SW 1271 (cell line): Measurements from ENCODE around the gene NME5.
"Not testable (repeated sequence)": the region's sequence is repeated elsewhere in the genome, so short reads cannot be mapped to it uniquely, and the experiment has no call there.

Source experiments
- DNase-seq, 2 experiments: peaks; one replicate each; lab custom pipeline; 2025; lab: John Stamatoyannopoulos, UW

The NME5 gene, protein sequence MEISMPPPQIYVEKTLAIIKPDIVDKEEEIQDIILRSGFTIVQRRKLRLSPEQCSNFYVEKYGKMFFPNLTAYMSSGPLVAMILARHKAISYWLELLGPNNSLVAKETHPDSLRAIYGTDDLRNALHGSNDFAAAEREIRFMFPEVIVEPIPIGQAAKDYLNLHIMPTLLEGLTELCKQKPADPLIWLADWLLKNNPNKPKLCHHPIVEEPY

DNA sequence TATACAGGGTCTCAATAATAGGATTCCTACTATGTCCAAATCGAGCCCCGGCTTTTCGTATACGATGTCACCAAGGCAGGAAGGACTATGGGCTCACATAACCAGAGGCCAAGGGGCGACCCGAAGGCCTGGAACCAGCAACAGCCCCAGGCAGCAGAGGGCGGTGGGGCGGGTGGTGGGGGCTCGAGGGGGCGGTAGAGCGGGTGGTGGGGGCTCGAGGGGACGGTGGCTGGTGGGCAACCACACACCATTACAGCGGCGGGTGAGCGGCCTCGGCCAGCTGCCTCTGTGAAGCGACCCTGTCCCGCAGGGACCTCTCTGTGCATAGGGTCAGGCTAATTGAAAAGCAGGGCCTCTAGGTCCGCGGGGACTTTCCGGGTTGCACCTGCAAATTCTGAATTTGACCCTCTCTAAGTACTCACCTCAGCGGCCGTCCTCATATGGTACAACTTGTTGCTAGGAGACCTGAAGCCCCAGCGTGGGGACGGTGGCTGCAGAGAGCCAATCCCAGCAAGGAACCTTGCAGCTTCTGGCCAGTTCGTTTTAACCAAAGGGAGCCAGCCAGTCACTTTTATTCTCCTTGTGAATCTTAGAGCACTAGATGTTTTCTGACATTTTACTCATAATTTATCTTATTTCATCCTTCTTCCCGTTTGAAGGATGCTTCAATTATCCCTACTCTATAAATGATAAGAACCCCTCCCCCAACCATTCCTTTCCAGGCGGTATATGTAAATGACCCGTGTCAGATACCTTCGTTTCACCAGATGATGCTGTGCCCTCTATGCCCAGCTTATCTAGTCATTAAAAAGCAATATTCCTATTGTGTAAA is at the start of gene NME5:
Gene NME5 (minus strand): TSS at position 480 of the 832 bp plus-strand sequence. CDS start 648 bp downstream, outside the sequence.
- no peak for DNase-seq

DNA sequence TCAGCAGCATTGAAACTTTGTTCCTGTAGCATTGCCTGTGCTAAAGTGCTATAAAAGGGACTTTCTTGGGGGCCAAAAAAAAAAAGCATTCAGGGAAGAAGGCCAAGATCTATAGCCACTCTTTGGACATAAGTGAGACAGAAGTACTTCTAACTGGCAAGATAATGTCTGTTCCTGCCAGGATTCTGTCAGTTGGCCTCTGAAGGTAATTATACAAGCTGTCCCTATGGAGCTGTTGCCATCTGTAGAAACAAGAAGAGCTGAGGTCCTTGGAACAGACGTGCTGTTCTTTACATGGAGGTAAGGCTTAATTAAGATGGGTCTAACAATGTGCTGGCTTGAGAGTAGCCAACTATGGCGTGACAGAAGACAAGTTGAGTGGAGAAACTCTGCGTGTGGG is 49.4 kb upstream of the NME5 start:
- DNase-seq, result no peak

DNA sequence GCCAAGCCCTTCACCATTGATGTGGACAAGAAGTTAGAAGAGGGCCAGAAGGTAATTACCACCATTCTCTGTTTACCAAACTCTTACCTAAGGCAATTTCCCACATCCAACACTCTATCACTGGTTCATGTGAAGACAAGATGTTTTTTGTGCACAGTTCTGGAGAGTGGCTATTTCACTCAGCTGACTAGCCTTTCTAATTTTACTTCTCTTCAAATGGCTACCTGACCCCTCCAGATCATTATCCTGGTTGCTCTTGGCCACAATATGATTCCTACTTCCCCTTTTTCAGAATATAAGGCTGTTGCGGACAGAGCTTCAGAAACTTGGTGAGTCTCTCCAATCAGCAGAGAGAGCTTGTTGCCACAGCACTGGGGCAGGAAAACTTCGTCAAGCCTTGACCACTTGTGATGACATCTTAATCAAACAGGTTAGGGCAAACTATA is 46.8 kb upstream of the NME5 start:
- DNase-seq, result no peak

DNA sequence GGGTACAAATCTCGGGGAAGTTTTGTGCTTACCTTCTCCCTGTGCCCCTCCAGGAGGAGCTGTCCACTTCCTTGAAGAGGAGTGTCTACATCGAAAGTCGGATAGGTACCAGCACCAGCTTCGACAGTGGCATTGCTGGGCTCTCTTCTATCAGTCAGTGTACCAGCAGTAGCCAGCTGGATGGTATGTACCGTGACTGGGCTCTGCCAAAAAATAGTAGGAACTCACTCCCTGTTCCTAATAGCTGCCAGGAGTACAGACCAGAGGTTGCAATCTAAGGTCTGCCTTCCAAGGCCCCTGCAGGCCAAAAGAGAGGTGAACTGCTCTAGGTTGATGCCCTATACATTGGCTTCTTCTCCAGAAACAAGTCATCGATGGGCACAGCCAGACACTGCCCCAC is 43.6 kb upstream of the NME5 start:
- no peak for DNase-seq

DNA sequence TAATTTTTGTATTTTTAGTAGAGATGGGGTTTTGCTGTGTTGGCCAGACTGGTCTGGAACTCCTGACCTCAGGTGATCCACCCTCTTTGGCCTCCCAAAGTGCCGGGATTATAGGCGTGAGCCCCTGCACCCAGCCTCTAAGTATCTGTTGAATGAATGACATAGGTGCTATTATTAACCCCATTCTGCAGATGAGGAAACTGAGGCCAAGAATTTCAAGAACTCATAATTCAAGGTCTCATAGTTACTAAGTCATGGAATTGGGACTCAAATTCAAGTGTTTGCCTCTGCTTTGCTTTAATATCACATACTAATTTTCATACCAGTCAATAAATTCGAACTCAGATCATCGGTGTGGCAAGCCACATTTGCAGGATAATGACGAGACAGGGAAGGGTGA is 41.6 kb upstream of the NME5 start:
- no peak for DNase-seq

DNA sequence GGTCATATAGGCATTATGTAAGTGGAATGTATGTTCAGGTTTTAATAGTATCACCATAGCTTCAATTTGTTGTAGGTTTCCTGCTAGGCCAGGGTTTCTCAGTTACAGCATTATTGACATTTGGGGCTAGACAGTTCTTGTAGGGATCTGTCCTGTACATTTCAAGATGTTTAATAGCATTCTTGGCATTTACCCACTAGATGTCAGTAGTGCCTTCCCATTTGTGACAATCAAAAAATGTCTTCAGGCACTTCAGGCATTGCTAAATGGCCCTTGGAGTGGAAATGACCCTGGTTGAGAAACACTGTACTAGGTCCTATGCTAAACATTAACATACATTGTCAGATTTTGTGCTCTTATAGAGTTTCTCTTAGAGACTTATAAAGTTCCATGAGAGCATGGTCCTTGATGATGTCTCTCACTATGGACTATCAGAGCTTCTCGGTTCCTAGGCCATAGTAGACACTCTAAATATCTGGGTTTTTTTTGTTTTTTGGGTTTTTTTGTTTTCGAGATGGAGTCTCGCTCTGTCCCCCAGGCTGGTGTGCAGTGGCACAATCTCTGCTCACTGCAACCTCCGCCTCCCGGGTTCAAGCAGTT is 41.1 kb upstream of the NME5 start:
- DNase-seq, result peak; percentile 57 to 83

DNA sequence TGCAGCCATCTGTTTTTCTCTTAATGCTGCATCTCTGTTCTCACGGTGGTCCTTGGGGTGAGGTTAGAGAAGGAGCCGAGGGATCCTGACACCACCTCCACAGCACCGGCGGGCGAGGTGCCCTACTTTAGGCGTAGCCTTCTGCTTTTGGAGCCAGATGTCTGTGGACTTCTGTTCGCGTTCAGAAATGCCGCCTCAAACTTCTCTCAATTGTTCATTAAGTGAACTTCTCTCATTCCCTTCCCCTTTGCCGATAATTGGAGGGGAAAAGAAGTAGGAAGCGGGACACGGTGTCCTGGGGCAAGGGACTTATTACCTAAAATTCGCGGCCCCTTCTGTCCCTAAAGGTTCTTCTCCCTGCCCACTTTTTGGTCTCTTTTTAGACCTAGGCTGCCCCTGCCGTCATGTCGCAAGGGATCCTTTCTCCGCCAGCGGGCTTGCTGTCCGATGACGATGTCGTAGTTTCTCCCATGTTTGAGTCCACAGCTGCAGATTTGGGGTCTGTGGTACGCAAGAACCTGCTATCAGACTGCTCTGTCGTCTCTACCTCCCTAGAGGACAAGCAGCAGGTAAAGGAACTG is 40.1 kb upstream of the NME5 start:
- no peak for DNase-seq

DNA sequence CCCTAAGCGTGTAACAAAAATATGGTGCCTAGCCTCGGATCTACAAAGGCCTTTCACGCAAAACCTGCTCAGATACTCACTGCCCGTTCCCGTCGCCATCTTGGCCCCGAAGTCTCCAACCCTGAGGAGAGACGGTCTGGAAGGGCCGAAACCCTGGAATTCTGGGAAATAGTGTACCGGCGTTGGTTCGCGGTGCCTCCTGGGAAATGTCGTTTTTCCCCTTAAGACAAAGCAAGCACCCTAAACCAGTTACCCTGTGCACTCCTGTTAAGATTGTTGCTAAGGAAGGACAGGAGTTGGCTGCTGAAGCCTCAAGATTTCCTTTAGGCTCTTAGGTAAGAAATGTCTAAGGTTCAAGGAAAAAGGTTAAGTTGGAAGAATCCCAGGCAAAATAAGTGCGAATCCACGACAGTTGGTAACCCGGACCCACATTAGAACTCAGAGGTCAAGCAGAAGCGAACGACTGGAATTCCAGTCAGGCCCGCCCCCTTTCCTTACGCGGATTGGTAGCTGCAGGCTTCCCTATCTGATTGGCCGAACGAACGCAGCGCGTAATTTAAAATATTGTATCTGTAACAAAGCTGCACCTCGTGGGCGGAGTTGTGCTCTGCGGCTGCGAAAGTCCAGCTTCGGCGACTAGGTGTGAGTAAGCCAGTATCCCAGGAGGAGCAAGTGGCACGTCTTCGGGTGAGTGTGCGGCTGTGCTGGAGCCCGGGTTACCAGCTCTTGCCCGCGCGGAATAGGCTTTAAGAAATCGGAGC is 39.5 kb upstream of the NME5 start, which contains the start of the genes BRD8 and KIF20A:
Gene BRD8 (minus strand): TSS at position 115 of the 761 bp plus-strand sequence. CDS start 16 bp downstream, at position 99.
Gene KIF20A (plus strand): TSS at position 597 of the 761 bp plus-strand sequence. CDS start 569 bp downstream, outside the sequence.
- peak; percentile 93 to 100 for DNase-seq

DNA sequence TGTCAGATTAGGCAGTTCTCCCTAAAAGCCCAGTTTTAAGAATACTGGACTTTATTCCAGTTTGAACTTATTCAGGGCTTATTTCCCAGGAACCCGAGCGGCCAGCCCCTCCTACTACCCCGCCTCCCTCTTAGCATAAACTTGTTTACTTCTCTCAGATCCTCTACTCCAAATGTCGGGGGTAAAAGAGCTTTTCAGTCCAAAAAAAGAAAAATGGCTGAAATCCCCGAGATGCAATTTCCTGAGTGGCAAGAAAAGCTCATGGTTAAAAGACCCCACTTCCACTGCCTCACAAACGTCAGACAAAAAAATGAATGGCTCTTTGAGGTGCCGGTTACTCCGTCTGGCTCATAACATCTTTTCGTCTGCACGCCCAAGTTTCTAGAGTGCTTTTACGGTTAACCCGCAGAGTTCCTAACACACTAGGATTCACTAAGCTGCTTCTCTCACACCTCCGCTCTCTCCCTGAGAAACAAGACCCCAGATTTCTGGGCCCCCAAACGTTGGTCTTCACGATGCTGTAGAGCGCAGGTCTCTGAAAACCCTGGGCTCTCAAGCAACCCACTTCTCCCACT is 38.8 kb upstream of the NME5 start:
- DNase-seq, result peak; percentile 24 to 65

DNA sequence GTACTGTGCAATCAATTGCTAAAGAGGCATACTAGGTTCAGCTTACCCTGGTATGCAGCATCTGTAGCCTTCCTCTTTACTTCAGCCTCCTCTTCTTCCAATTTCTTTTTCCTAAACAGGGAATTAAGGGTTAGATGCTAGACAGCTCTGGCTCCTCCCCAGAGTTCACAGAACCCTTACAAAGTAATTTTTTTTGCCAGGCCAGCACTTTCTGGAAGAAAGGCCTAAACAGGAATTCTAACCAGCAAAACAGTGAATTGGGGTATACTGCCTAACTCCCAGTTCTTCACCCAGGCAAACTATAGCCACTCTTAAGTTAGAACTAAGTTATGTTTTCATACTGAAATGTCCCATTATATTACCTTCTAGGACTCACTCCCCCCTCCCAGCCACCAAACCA is 31.1 kb upstream of the NME5 start:
- no peak for DNase-seq

DNA sequence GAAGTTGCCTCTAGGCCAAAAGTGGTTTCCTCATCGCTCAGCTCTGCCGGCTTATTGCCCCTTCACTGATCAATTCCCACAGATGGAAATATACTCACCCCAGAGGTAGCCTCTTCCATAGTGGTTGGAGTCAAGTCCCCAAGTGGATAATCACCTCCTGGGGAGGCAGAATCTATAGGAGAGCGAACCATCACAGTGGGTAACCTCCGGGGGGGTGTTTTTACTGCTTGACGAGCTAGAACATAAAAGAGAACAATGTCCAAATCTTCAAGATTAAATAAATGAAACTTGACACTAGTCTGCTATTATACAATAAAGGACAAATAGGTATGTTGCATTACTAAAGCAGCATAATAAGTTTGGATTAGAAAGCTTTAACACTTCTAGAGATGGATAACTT is 29.9 kb upstream of the NME5 start:
- no peak for DNase-seq

DNA sequence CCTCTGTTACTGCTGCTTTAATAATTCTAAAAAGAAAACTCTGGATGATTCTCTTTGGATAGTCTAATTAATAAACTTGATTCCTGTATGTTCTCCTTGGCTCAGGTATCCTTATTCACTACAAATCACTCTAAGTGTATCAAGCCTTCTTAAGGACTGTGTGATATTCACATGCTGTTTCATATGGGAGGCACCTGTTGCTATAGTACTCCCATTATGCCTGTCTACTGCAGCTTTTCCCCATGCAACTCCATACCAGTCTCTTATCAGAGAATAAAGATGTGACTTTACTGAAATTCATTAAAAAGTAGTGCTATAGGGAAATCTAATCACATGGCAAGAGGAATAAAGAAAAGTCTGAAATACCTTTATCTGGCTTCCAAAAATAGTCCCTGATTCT is 24.5 kb upstream of the NME5 start:
- DNase-seq, result no peak

DNA sequence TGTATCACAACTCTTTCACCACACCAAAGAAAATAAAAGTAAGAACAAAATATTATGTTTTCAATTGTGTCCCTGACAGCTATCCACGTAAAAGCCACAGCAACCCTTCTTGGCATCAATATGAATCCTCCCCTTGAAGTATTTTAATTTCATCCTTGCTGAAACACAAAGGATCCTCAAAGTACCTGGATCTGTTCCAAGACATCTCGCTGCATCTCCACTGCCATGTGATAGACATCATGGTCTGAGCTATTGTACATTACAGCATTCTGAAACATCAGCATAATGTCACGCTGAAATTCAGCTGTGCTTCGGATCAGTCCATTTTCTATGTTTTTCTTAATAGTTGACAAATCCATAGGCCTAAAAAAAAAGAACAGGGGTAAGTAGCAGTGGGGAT is 21.5 kb upstream of the NME5 start:
- DNase-seq, result no peak

DNA sequence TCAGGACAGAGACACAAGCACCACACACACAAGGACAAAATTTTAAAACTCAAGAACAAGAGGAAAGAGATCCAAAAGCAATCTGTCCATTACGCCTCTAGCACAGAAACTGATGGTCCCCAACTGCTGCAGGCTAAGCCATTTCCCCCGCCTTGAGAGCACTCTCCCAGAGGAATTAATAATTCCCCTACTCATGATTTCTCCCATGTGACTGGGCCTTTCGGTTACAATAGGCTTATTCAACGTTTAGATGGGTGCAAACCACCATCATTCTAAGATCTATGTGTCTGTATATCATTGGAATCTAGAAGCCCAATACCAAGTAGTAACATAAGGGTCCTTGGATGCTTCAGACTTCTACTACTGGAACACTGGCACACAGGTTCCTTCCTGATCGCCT is 20.4 kb upstream of the NME5 start:
- DNase-seq, result no peak

DNA sequence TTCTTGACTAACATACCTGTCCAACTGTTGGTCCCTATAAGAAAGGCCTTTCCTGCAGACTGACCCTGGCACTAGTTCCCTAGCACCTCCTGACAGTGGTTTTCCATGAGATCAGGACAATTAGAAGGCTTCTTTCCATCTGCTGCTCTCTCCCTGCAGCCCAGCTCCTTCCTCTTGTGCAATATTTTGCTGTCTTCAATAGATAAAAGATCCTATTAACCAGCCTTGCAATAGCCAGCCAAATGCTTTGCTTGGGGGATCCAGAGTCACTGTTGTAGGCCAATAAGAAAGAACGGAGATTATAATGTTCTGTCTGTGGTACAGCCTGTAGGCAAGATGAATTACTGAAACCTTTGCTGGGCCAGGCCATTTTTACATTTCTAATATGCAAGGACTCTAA is 18.4 kb upstream of the NME5 start:
- DNase-seq, result no peak

DNA sequence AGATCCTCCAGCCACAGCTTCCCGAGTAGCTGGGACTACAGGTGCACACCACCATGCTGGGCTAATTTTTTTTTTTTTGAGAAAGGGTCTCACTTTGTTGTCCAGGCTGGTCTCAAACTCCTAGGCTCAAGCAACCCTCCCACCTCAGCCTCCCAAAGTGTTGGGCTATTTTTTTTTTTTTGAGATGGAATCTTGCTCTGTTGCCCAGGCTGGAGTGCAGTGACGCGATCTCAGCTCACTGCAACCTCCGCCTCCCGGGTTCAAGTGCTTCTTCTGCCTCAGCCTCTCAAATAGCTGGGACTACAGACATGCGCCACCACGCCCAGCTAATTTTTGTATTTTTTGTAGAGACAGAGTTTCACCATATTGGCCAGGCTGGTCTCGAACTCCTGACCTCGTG is 16.7 kb upstream of the NME5 start:
- DNase-seq, result not testable (repeated sequence)

DNA sequence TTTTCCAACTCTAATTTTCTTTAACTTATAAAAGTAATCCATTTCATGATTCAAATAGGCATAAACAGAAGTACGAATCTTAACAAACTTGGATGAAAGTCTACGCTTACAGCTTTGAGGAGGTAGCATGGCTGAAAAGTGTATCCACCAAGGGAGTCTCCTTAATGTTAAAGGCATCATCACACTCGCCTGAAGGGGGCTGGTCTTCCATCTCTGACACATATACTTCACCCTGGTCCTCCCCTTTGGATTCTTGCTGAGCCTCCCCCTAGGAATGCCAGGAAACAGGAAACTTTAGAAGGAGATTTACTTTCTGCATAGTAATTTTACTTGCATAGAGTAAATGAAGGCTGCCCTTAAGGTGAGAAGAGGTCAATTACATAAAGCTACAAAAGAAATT is 10.3 kb upstream of the NME5 start:
- DNase-seq, result peak; percentile 43 to 69

DNA sequence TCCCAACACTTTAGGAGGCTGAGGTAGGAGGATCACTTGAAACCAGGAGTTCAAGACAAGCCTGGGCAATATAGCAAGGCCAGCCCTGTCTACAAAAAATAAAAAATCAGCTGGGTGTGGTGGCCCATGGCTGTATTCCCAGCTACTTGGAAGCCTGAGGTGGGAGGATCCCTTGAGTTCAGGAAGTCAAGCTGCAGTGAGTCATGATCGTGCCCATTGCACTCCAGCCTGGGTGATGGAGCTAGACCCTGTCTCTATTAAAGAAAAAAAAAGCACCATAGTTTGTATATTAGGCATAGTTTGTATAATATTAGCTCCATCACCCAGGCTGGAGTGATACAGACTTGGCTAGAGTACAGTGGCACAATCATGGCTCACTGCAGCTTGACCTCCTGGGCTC is 9.6 kb upstream of the NME5 start:
- DNase-seq, result peak; percentile 55 to 83

DNA sequence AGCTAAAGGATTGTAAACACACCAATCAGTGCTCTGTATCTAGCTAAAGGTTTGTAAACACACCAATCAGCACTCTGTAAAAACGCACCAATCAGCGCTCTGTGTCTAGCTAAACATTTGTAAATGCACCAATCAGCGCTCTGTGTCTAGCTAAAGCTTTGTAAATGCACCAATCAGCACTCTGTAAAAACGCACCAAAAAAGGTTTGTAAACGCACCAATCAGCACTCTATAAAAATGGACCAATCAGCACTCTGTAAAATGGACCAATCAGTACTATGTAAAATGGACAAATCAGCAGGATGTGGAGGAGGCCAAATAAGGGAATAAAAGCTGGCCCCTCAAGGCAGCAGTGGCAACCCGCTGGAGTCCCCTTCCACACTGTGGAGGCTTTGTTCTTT is 4.3 kb upstream of the NME5 start:
- not testable (repeated sequence) for DNase-seq

DNA sequence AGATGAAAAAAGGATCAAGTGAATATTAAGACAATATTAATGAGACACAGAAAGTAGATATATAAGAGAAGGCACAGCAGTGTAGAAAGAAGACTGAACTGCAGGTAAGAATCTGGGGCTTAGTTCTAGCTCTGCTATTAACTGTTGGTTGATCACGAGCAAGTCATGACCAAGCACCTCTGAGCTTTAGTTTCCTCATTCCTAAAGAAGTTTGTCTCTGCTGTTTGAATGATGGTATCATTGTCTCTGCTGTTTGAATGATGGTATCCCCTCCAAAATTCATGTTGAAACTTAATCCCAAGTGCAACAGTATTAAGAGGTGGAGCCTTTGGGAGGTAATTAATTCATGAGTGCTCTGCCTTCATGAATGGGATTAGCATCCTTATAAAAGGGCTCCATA is 2.5 kb upstream of the NME5 start:
- no peak for DNase-seq

DNA sequence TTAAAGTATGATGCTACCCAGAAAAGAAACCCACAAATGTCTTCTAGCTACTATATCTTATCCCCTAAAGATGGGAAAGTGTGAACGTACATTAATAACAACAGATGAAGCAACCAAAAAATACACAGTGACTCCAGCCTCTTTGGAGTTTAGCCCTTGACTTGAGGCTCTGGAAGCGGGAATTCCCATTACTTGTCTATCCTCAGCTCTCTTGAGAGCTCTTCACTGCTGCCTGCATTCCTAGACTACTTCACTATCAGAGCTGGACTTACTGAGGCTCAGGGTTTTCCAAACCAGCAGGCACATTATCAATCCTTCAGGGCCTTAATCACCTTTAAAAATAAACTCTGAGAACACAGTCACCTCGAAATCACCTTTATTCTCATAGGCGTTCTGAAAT is 1.0 kb upstream of the NME5 start:
- DNase-seq, result no peak

DNA sequence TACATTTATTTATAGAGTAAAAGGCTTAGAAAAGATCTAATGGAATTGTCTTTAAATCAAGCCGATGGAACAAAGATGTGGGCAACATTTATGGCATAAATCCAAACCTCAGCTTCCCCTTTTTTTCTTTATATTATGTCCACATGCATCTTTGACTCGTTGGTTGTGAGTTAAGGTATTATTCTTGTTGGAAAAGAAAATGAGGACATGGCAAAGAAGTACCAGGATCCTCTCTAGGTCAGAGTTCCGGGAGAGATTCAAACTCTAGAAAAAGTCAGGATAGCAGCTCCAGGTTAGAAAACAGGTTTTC is 508 bp upstream of the NME5 start:
- no peak for DNase-seq
